Mesendoderm (in vitro differentiated cells): Measurements from ENCODE around the gene LCLAT1.

Experiments used
- DNase-seq: peaks from one replicate; pipeline ENCODE4 v3.0.0; 2013
- H2AK5ac ChIP-seq: 2 replicates; pipeline ENCODE4 v1.6.1; 2013; ENCODE audit warnings: low read length, inconsistent platforms
- H2BK120ac ChIP-seq: 2 replicates; pipeline ENCODE4 v1.6.1; 2013; ENCODE audit warnings: low read depth, mild to moderate bottlenecking, low read length, moderate library complexity, mixed read lengths
- H2BK15ac ChIP-seq: replicated peaks from 2 replicates; pipeline ENCODE4 v1.6.1; 2013; ENCODE audit warnings: low read depth, mild to moderate bottlenecking, moderate library complexity
- H2BK5ac ChIP-seq: 2 replicates; pipeline ENCODE4 v1.6.1; 2013; ENCODE audit warnings: low read length, inconsistent platforms
- H3K18ac ChIP-seq: 2 replicates; pipeline ENCODE4 v1.6.1; 2013; ENCODE audit warnings: mild to moderate bottlenecking, low read length, mixed read lengths
- H3K23ac ChIP-seq: one replicate; pipeline ENCODE4 v1.6.1; 2013; ENCODE audit warnings: low read length
- H3K27ac ChIP-seq: 2 replicates; pipeline ENCODE4 v1.5.1; 2013; ENCODE audit warnings: low read depth, mild to moderate bottlenecking, inconsistent platforms, low read length, moderate library complexity
- H3K27me3 ChIP-seq: 2 replicates; pipeline ENCODE4 v1.6.1; 2013; ENCODE audit warnings: low read length, control low read depth, mild to moderate bottlenecking, inconsistent platforms; ENCODE audit not compliant: insufficient read depth, poor library complexity
- H3K36me3 ChIP-seq: 2 replicates; pipeline ENCODE4 v1.6.1; 2013; ENCODE audit warnings: low read length, inconsistent platforms; ENCODE audit not compliant: control insufficient read depth, insufficient read depth
- H3K4ac ChIP-seq: one replicate; pipeline ENCODE4 v1.6.1; 2013; ENCODE audit warnings: low read depth, mild to moderate bottlenecking, low read length, moderate library complexity
- H3K4me1 ChIP-seq: 2 replicates; pipeline ENCODE4 v1.6.1; 2013; ENCODE audit warnings: low read depth, low read length, inconsistent platforms; ENCODE audit not compliant: control insufficient read depth
- H3K4me2 ChIP-seq: 2 replicates; pipeline ENCODE4 v1.6.1; 2013; ENCODE audit warnings: low read length
- H3K4me3 ChIP-seq: 2 replicates; pipeline ENCODE4 v1.5.1; 2013; ENCODE audit warnings: mild to moderate bottlenecking, low read length
- H3K56ac ChIP-seq: one replicate; pipeline ENCODE4 v1.6.1; 2013; ENCODE audit warnings: low read length
- H3K79me1 ChIP-seq: 2 replicates; pipeline ENCODE4 v1.6.1; 2013; ENCODE audit warnings: low read length, inconsistent platforms
- H3K79me2 ChIP-seq: 2 replicates; pipeline ENCODE4 v1.6.1; 2013; ENCODE audit warnings: mild to moderate bottlenecking, low read length; ENCODE audit not compliant: control insufficient read depth, insufficient read depth
- H3K9ac ChIP-seq: 2 replicates; pipeline ENCODE4 v1.6.1; 2013; ENCODE audit warnings: low read length, inconsistent platforms
- H4K5ac ChIP-seq: one replicate; pipeline ENCODE4 v1.6.1; 2013; ENCODE audit warnings: low read length
- H4K8ac ChIP-seq: one replicate; pipeline ENCODE4 v1.6.1; 2013; ENCODE audit warnings: low read depth, mild to moderate bottlenecking, control low read depth, low read length, moderate library complexity
- WGBS: extraction: QIAGEN DNeasy Blood & Tissue Kit; methylation state at CpG from one replicate; pipeline ENCODE4 v1.1.7; 2013; ENCODE audit warnings: low lambda C conversion rate, missing lambda C conversion rate; ENCODE audit not compliant: insufficient coverage; ENCODE audit errors: extremely low coverage; 5-methylcytosine and 5-hydroxymethylcytosine counted together

LCLAT1 gene

DNA sequence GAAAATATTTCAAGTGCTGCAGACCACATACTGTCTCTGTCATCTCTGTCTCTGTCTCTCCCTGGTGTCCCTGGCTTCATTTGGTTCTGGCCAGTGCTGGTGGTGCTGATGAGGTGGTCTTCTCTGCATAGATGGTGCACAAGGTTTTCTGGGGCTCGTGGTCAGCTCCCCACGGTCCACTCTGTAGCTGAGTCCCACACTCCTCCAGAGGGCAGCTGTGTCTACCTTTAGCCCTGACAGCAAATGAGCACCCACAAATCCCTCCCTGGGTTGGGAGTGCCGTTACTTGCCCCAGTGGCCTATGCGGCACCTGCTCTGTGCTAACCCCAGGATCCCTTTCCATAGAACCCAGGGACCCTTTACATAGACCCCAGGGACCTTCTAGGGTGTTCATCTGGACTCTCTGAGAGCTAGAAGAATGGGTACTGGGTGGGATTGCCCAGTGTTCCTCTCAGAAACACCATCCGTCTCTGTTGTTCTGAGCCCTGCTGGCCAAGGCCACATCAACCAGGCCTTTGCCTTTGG lies 230.9 kb downstream of the LCLAT1 start:
- DNase-seq, result no peak
- Histone ChIP-seq H2BK5ac (no peak overlapping the region), H3K27me3 (no peaks in the 10 kb centered on the region), H3K4ac (no peak overlapping the region), H3K36me3 (no peaks in the 10 kb centered on the region), H3K9ac (no peak overlapping the region), H3K4me1 (no peaks in the 10 kb centered on the region), H2BK15ac (no peak overlapping the region), H3K23ac (no peak overlapping the region), H4K5ac (no peak overlapping the region), H3K56ac (no peak overlapping the region), H3K27ac (no peak overlapping the region), H2AK5ac (no peak overlapping the region), H3K18ac (no peak overlapping the region), H2BK120ac (no peak overlapping the region), H3K79me2 (no peaks in the 10 kb centered on the region), H4K8ac (no peak overlapping the region), H3K4me2 (no peak overlapping the region), H3K4me3 (no peak overlapping the region), H3K79me1 (no peaks in the 10 kb centered on the region)
- no CpG with 5 or more reads among the region's 5 CpGs for WGBS

DNA sequence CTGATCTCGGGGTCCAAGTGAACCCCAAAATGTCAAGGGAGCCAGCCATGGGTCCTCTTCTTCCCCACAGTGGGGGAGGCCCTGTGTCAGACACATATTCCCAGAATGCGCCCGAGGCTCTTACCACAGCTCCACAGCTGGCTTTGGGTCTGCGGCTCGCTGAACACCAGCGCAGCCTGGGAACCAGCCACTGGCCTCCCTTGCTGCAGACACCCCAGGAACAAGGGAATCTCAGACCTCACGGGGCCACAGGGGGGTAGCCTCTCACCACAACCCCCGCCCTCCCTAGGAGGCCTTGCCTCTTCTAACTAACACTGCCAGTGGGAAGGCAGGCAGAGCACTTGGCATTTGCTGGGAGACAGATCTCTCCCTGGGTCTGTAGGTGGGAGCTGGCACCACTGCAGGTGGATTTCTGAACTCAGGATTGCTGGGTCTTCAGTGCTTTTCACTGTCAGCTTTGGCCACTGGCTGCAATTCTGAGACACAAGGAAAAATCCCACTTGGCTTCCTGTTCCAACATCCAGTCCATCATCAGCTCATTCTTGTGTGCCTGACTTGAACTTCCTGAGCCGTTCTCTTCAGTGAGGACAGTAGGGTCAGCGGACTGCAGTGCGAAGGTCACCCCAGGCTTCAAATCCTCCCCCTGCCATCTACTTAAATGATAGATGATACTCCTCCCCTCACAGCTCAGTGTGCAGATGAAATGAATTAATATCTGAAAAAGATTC lies 231.5 kb downstream of the LCLAT1 start:
- Histone ChIP-seq H4K8ac (no peak overlapping the region), H2BK120ac (no peak overlapping the region), H3K4ac (no peak overlapping the region), H3K79me1 (no peaks in the 10 kb centered on the region), H2AK5ac (no peak overlapping the region), H3K9ac (no peak overlapping the region), H3K27me3 (no peaks in the 10 kb centered on the region), H3K18ac (no peak overlapping the region), H3K23ac (no peak overlapping the region), H3K79me2 (no peaks in the 10 kb centered on the region), H3K4me1 (no peaks in the 10 kb centered on the region), H3K27ac (no peak overlapping the region), H3K56ac (no peak overlapping the region), H3K4me2 (no peak overlapping the region), H2BK5ac (no peak overlapping the region), H2BK15ac (no peak overlapping the region), H4K5ac (no peak overlapping the region), H3K4me3 (no peak overlapping the region), H3K36me3 (no peaks in the 10 kb centered on the region)
- no peak for DNase-seq
- WGBS, result no CpG with 5 or more reads among the region's 11 CpGs

DNA sequence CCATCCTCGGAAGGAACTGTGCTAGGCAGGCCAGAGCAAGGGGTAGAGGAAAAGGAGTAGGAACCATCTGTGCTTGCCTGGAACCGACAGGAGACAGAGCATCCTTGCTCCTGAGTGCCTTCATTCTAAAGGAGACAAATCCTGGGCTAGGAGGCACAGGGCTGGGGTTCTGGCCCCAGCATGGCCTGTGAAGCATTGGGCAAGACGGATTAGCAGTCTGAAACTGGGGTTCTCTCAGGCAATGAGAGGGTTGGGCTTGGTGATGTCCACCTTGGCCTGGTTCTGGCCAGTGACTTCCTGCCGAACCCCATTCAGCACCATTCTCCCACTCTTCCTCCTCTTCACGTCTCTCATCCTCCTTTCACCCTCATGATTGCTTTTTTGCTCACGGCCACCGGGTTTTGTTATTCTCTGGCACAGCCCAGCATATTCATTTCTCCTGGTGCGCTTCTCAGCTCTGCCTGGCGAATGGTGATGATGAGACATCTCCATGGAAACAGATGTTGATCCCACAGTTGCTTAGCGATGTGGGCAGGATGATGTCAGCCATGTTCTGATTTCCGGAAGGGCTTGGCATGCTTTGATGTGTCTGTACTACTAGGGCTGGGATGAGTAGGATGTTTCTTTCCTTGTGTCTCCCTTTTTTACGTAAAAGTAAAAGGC lies 232.5 kb downstream of the LCLAT1 start:
- Histone ChIP-seq H2BK15ac (no peak overlapping the region), H3K4ac (no peak overlapping the region), H3K4me3 (no peak overlapping the region), H3K18ac (no peak overlapping the region), H2AK5ac (no peak overlapping the region), H3K27me3 (no peaks in the 10 kb centered on the region), H3K9ac (no peak overlapping the region), H3K27ac (no peak overlapping the region), H3K23ac (no peak overlapping the region), H3K4me1 (no peaks in the 10 kb centered on the region), H3K79me1 (no peaks in the 10 kb centered on the region), H3K36me3 (no peaks in the 10 kb centered on the region), H3K79me2 (no peaks in the 10 kb centered on the region), H3K4me2 (no peak overlapping the region), H4K8ac (no peak overlapping the region), H4K5ac (no peak overlapping the region), H2BK5ac (no peak overlapping the region), H2BK120ac (no peak overlapping the region), H3K56ac (no peak overlapping the region)
- no CpG with 5 or more reads among the region's 12 CpGs for WGBS
- peak; percentile 73 for DNase-seq

DNA sequence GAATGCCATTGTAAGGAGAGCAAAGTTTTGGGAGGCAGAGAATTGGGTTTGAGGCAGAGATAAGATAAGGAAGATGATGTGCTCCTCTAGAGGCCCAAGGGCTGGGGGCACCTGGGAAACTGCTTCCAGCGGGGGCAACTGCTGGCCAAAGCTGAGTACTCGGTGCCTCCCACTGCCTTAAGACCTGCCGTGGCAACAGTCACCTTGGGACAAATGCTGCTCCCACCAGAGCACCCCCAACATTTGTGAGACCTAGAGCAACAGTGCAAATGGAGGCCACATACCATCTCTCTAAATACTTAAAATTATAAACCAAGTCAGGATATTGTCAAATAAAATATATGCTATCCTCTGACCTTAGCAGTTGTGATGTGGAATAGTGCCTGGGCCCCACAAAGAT lies 233.1 kb downstream of the LCLAT1 start:
- DNase-seq, result no peak
- Histone ChIP-seq H3K4me1 (no peaks in the 10 kb centered on the region), H4K8ac (no peak overlapping the region), H3K27ac (no peak overlapping the region), H3K79me2 (no peaks in the 10 kb centered on the region), H2BK120ac (no peak overlapping the region), H3K18ac (no peak overlapping the region), H3K23ac (no peak overlapping the region), H2BK5ac (no peak overlapping the region), H3K79me1 (no peaks in the 10 kb centered on the region), H3K9ac (no peak overlapping the region), H4K5ac (no peak overlapping the region), H3K36me3 (no peaks in the 10 kb centered on the region), H2AK5ac (no peak overlapping the region), H3K4ac (no peak overlapping the region), H3K4me2 (no peak overlapping the region), H3K56ac (no peak overlapping the region), H3K27me3 (no peaks in the 10 kb centered on the region), H2BK15ac (no peak overlapping the region), H3K4me3 (no peak overlapping the region)
- WGBS, result no CpG with 5 or more reads among the region's 3 CpGs

DNA sequence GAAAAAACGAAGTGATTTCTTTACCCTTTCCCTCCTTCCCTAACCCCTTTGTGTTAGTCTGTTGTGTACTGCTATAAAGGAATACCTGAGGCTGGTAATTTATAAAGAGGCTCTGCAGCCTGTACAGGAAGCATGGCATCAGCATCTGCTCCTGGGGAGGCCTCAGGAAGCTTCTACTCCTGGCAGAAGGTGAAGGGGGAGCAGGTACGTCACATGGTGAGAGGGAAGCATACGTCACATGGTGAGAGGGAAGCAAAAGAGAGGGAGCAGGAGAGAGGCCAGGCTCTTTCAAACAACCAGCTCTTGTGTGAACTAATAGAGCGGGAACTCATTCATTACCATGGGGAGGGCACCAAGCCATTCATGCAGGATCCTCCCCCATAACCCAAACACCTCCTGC lies 234.0 kb downstream of the LCLAT1 start:
- no peak overlapping the region for H3K4ac ChIP-seq
- H3K56ac ChIP-seq, result no peak overlapping the region
- H3K36me3 ChIP-seq, result no peaks in the 10 kb centered on the region
- H3K79me2 ChIP-seq, result no peaks in the 10 kb centered on the region
- H3K27me3 ChIP-seq, result no peaks in the 10 kb centered on the region
- no peak overlapping the region for H2BK15ac ChIP-seq
- no peak overlapping the region for H3K9ac ChIP-seq
- H3K18ac ChIP-seq, result no peak overlapping the region
- no peak for DNase-seq
- no peak overlapping the region for H2BK120ac ChIP-seq
- H3K4me3 ChIP-seq, result no peak overlapping the region
- H3K79me1 ChIP-seq, result no peaks in the 10 kb centered on the region
- H4K8ac ChIP-seq, result no peak overlapping the region
- H3K4me2 ChIP-seq, result no peak overlapping the region
- H3K4me1 ChIP-seq, result no peaks in the 10 kb centered on the region
- H2BK5ac ChIP-seq, result no peak overlapping the region
- no peak overlapping the region for H4K5ac ChIP-seq
- no CpG with 5 or more reads among the region's 4 CpGs for WGBS
- H3K23ac ChIP-seq, result no peak overlapping the region
- no peak overlapping the region for H2AK5ac ChIP-seq
- no peak overlapping the region for H3K27ac ChIP-seq
